Gastrocnemius medialis (tissue), 4 donors: Measurements from ENCODE around the gene CCDC57.

Experiments used
- POLR2A ChIP-seq, 2 donors: fragments of 450-650 bp; IDR thresholded peaks; one replicate each; pipeline ENCODE4 v1.6.1; 2017; ENCODE audit warnings: antibody characterized with exemption in 2 of 2, mild to moderate bottlenecking in 2 of 2, moderate library complexity in 2 of 2
- TF ChIP-seq, protein P1 (sequence below), 5 experiments: fragments of 450-650 bp in 3 of 5; fragments of 200-600 bp in 2 of 5; sonication (generic) in 2 of 5; IDR thresholded peaks in 4 of 5; conservative IDR thresholded peaks in 1 of 5; 1 replicate in 4 of 5; 2 replicates in 1 of 5; pipeline ENCODE4 v1.5.1; 2016 to 2019; ENCODE audit warnings: antibody characterized with exemption in 5 of 5, mild to moderate bottlenecking in 3 of 5, moderate library complexity in 3 of 5

DNA sequence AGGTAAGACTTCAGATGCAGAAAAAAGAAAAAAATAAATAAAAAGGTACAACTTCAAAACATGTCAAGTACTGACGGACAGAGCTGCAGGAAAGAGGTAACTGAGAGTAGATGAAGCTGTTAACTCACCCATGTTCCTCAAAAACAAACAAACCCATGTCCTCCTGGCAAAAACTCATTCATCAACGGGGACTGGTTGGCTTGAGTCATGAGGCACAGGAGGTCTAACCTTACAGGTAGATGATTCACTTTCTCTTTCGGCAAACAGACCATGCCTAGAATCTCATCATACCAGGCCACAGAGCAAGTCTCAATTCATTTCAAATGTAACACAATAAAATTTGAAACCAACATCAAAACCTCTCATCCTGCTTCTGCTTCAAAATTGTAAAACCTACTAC lies 102.3 kb downstream of the CCDC57 start:
- TF ChIP-seq, protein P1, sequence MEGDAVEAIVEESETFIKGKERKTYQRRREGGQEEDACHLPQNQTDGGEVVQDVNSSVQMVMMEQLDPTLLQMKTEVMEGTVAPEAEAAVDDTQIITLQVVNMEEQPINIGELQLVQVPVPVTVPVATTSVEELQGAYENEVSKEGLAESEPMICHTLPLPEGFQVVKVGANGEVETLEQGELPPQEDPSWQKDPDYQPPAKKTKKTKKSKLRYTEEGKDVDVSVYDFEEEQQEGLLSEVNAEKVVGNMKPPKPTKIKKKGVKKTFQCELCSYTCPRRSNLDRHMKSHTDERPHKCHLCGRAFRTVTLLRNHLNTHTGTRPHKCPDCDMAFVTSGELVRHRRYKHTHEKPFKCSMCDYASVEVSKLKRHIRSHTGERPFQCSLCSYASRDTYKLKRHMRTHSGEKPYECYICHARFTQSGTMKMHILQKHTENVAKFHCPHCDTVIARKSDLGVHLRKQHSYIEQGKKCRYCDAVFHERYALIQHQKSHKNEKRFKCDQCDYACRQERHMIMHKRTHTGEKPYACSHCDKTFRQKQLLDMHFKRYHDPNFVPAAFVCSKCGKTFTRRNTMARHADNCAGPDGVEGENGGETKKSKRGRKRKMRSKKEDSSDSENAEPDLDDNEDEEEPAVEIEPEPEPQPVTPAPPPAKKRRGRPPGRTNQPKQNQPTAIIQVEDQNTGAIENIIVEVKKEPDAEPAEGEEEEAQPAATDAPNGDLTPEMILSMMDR (IDR thresholded peaks at IDR 0.05 in 4 of 5, conservative IDR thresholded peaks at IDR 0.05 in 1 of 5) = no peak
- TF ChIP-seq POLR2A (IDR thresholded peaks at IDR 0.05) = no peak
